ENCODE measurements around the gene MYL6B. TPM values are rescaled to one million over a fixed set of nuclear protein-coding genes. Genes with fewer than 3 reads are reported as not detected.

MYL6B gene
- total RNA-seq, 2 donors from 2014 or later: 36.1 to 55.1 TPM

GRCh38 chr12:56202838-56203237 lies 50.5 kb downstream of the MYL6B start:
- no peak for DNase-seq (ENCODE audit: low spot score)
- H3K4me3 ChIP-seq: no peak overlapping the region
- H3K27me3 ChIP-seq: no peaks in the 10 kb centered on the region
- no peaks in the 10 kb centered on the region for H3K9me3 ChIP-seq
- H3K4me1 ChIP-seq: no peaks in the 10 kb centered on the region
- H3K27ac ChIP-seq: no peak overlapping the region
- TF ChIP-seq, protein P1, sequence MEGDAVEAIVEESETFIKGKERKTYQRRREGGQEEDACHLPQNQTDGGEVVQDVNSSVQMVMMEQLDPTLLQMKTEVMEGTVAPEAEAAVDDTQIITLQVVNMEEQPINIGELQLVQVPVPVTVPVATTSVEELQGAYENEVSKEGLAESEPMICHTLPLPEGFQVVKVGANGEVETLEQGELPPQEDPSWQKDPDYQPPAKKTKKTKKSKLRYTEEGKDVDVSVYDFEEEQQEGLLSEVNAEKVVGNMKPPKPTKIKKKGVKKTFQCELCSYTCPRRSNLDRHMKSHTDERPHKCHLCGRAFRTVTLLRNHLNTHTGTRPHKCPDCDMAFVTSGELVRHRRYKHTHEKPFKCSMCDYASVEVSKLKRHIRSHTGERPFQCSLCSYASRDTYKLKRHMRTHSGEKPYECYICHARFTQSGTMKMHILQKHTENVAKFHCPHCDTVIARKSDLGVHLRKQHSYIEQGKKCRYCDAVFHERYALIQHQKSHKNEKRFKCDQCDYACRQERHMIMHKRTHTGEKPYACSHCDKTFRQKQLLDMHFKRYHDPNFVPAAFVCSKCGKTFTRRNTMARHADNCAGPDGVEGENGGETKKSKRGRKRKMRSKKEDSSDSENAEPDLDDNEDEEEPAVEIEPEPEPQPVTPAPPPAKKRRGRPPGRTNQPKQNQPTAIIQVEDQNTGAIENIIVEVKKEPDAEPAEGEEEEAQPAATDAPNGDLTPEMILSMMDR (IDR thresholded peaks at IDR 0.05): no peak
- H3K36me3 ChIP-seq: peaks cover 26% of the 10 kb centered on the region

DNA sequence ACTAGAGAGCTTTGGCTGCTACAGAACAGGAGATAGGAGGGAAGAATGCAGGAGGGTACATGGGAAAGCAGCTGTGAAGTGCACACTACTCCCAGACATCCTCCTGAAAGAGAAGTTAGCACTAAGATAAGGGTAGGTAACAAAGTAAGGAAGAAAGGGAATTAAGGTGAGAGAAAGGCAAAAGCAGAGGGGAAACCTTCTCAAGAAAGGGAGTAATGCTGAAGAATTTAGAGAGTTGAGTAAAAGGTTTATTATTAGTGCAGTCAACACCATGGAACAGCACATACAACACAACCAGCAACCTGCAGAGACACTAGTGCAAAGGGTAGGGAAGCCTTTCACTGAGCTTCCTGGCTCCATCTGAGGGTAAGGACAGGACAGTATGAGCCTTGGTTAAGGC lies 51.9 kb downstream of the MYL6B start:
- Histone ChIP-seq H3K36me3 (peaks cover 41% of the 10 kb centered on the region), H3K4me3 (no peak overlapping the region), H3K27ac (no peak overlapping the region), H3K27me3 (no peaks in the 10 kb centered on the region), H3K9me3 (no peaks in the 10 kb centered on the region), H3K4me1 (no peaks in the 10 kb centered on the region)
- DNase-seq (ENCODE audit: low spot score): no peak
- TF ChIP-seq, protein P1 (IDR thresholded peaks at IDR 0.05): no peak

DNA sequence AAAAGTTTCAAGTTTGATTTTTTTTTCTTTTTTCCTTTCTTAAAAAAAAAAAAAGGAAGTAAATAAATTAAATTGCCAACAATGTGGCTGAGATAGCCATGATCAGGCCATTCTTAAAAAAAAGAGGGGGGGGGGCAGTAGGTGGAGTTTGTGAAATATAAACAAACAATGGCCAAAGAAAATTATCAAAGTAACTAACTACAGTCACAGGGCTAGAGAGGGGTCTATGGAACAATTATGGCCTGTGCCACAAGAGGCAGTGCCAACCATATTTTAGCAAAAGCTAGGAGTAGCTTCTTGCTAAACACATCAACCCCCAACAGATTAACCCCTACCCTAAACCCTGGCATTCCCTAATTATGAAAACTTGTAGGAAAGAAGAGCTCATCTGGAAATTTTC lies 53.1 kb downstream of the MYL6B start:
- H3K9me3 ChIP-seq: no peaks in the 10 kb centered on the region
- H3K4me3 ChIP-seq: no peak overlapping the region
- H3K27me3 ChIP-seq: no peaks in the 10 kb centered on the region
- no peak overlapping the region for H3K27ac ChIP-seq
- TF ChIP-seq, protein P1 (IDR thresholded peaks at IDR 0.05): no peak
- peaks cover 52% of the 10 kb centered on the region for H3K36me3 ChIP-seq
- no peak for DNase-seq (ENCODE audit: low spot score)
- no peaks in the 10 kb centered on the region for H3K4me1 ChIP-seq

- H3K4me3 ChIP-seq: no peak overlapping the region
- H3K36me3 ChIP-seq: peaks cover 64% of the 10 kb centered on the region
- H3K9me3 ChIP-seq: no peaks in the 10 kb centered on the region
- TF ChIP-seq, protein P1 (IDR thresholded peaks at IDR 0.05): peak in 1 of 2 donors; percentile 67
- H3K27me3 ChIP-seq: no peaks in the 10 kb centered on the region
- H3K27ac ChIP-seq: no peak overlapping the region
- DNase-seq (ENCODE audit: low spot score): no peak
- no peaks in the 10 kb centered on the region for H3K4me1 ChIP-seq
These were observed 54.2 kb downstream of the MYL6B start for GRCh38 chr12:56206452-56207166.

Other genes starting within 250 kb of the MYL6B start
- 10 to 100 TPM; 17.6 to 20.6 TPM for gene PYM1, start 224.7 kb upstream of the MYL6B start, total RNA-seq
- gene DGKA, start 221.4 kb upstream of the MYL6B start, total RNA-seq: 10 to 100 TPM in 1 of 2 donors, 1 to 10 TPM in 1; 7.3 to 22.8 TPM
- 1 to 10 TPM in 1 of 2 donors, under 1 TPM in 1; 0.67 to 1.1 TPM for gene PMEL, start 186.5 kb upstream of the MYL6B start, total RNA-seq
- gene CDK2, start 185.8 kb upstream of the MYL6B start, total RNA-seq: 10 to 100 TPM in 1 of 2 donors, 1 to 10 TPM in 1; 5.4 to 13.8 TPM
- gene RAB5B, start 178.5 kb upstream of the MYL6B start, total RNA-seq: 100 to 1,000 TPM in 1 of 2 donors, 10 to 100 TPM in 1; 93.5 to 108 TPM
- gene SUOX, start 155.3 kb upstream of the MYL6B start, total RNA-seq: 10 to 100 TPM; 23.9 to 37.7 TPM
- 1 to 10 TPM; 2.6 to 3.9 TPM for gene IKZF4, start 131.5 kb upstream of the MYL6B start, total RNA-seq
- gene RPS26, start 110.7 kb upstream of the MYL6B start, total RNA-seq: 1,000 to 10,000 TPM in 1 of 2 donors, 100 to 1,000 TPM in 1; 134 to 1,492 TPM
- gene ERBB3, start 72.4 kb upstream of the MYL6B start, total RNA-seq: 1 to 10 TPM; 3.2 to 7.2 TPM
- 100 to 1,000 TPM in 1 of 2 donors, 10 to 100 TPM in 1; 91.4 to 116 TPM for gene PA2G4, start 48.0 kb upstream of the MYL6B start, total RNA-seq
- gene RPL41, start 36.0 kb upstream of the MYL6B start, total RNA-seq: 1,000 to 10,000 TPM in 1 of 2 donors, 100 to 1,000 TPM in 1; 606 to 2,188 TPM
- gene ZC3H10, start 34.3 kb upstream of the MYL6B start, total RNA-seq: 1 to 10 TPM; 2.1 to 2.9 TPM
- 10 to 100 TPM; 25.4 to 74.0 TPM for gene ESYT1, start 24.3 kb upstream of the MYL6B start, total RNA-seq
- gene MYL6, start 5.8 kb downstream of the MYL6B start, total RNA-seq: 1,000 to 10,000 TPM in 1 of 2 donors, 100 to 1,000 TPM in 1; 567 to 1,179 TPM
- 10 to 100 TPM; 45.0 to 70.2 TPM for gene SMARCC2, start 36.9 kb downstream of the MYL6B start, total RNA-seq
- gene RNF41, start 69.3 kb downstream of the MYL6B start, total RNA-seq: 10 to 100 TPM; 45.1 to 88.4 TPM
- 10 to 100 TPM; 19.7 to 23.6 TPM for gene NABP2, start 71.8 kb downstream of the MYL6B start, total RNA-seq
- gene SLC39A5, start 77.5 kb downstream of the MYL6B start, total RNA-seq: not detected
- 10 to 100 TPM; 12.4 to 22.1 TPM for gene ANKRD52, start 105.8 kb downstream of the MYL6B start, total RNA-seq
- 100 to 1,000 TPM in 1 of 2 donors, 10 to 100 TPM in 1; 68.5 to 149 TPM for gene COQ10A, start 114.4 kb downstream of the MYL6B start, total RNA-seq
- 100 to 1,000 TPM; 236 to 513 TPM for gene CS, start 147.7 kb downstream of the MYL6B start, total RNA-seq
- gene CNPY2, start 163.4 kb downstream of the MYL6B start, total RNA-seq: 10 to 100 TPM; 37.0 to 55.2 TPM
- 10 to 100 TPM; 14.5 to 18.4 TPM for gene PAN2, start 181.4 kb downstream of the MYL6B start, total RNA-seq
- not detected for gene IL23A, start 186.3 kb downstream of the MYL6B start, total RNA-seq
- 10 to 100 TPM; 28.3 to 41.0 TPM for gene STAT2, start 207.5 kb downstream of the MYL6B start, total RNA-seq
- gene APOF, start 210.3 kb downstream of the MYL6B start, total RNA-seq: not detected

Measured in right atrium auricular region (tissue), 2 donors.